BJ (cell line): ENCODE data around the gene LIMD2. TPM values are rescaled to one million over a fixed set of nuclear protein-coding genes. Genes with fewer than 3 reads are reported as not detected.

Experiments
- CTCF ChIA-PET: fragments of 350-600 bp; formaldehyde crosslinking; extraction: SDS; loops from one replicate; lab custom pipeline; 2021; ENCODE audit warnings: antibody characterized with exemption, inconsistent platforms; lab: Yijun Ruan, JAX
- POLR2A ChIA-PET: fragments of 300-600 bp; sonication (Branson Sonifier 250); formaldehyde crosslinking; extraction: SDS; loops from one replicate; lab custom pipeline; 2021; ENCODE audit warnings: antibody characterized with exemption; lab: Charles Lee
- DNase-seq: peaks from one replicate; pipeline ENCODE4 v3.0.0-alpha.2; 2011; ENCODE audit warnings: low read depth
- H3K27me3 ChIP-seq: 2 replicates; pipeline ENCODE4 v1.6.0; 2011; ENCODE audit warnings: low read length; ENCODE audit not compliant: control insufficient read depth, insufficient read depth
- H3K36me3 ChIP-seq: 2 replicates; pipeline ENCODE4 v1.5.1; 2011; ENCODE audit warnings: low read length; ENCODE audit not compliant: control insufficient read depth, insufficient read depth
- H3K4me3 ChIP-seq: 2 replicates; pipeline ENCODE4 v1.5.1; 2011; ENCODE audit warnings: low read depth, mild to moderate bottlenecking, control low read depth, low read length
- CTCF ChIP-seq: IDR thresholded peaks from 2 replicates; pipeline ENCODE4 v1.5.1; 2011; ENCODE audit warnings: low read depth, mild to moderate bottlenecking, control low read depth, inconsistent platforms, low read length, moderate library complexity; ENCODE audit not compliant: insufficient read depth
- polyA plus RNA-seq: library from polyadenylated mRNA; depleted of rRNA; stranded (reverse); fragments of >200 nt; gene quantifications from 2 replicates; pipeline ENCODE4 v1.2.3, GENCODE V29; 2011

LIMD2 gene
- polyA plus RNA-seq, 1 experiment = 13.8 TPM

- ChIA-PET POLR2A (no interaction called here), CTCF (interaction anchor here (0.8 to 1.8 kb wide), 6 partner anchors 10 to 38 kb away, joined by 3 to 6 read pairs (median 4); no protein-coding TSS in a partner anchor)
- no peak for DNase-seq
- Histone ChIP-seq H3K36me3 (peaks cover 4% of the 10 kb centered on the region), H3K4me3 (no peak overlapping the region), H3K27me3 (no peaks in the 10 kb centered on the region)
- no peak for TF ChIP-seq CTCF
Observed at GRCh38 chr17:63675607-63676546, 24.0 kb downstream of the LIMD2 start.

- Histone ChIP-seq H3K27me3 (no peaks in the 10 kb centered on the region), H3K4me3 (no peak overlapping the region), H3K36me3 (peaks cover 4% of the 10 kb centered on the region)
- POLR2A ChIA-PET = no interaction called here
- CTCF ChIA-PET = interaction anchor here (0.9 to 1.8 kb wide), 5 partner anchors 9 to 22 kb away, joined by 3 to 6 read pairs (median 3); no protein-coding TSS in a partner anchor
- DNase-seq = no peak
- no peak for TF ChIP-seq CTCF
Observed at GRCh38 chr17:63675231-63675606, 24.7 kb downstream of the LIMD2 start.

- no peak overlapping the region for H3K4me3 ChIP-seq
- no peaks in the 10 kb centered on the region for H3K27me3 ChIP-seq
- CTCF ChIA-PET = no interaction called here
- no peak for DNase-seq
- POLR2A ChIA-PET = no interaction called here
- no peaks in the 10 kb centered on the region; the same call in 1 of the 2 replicates for H3K36me3 ChIP-seq
- TF ChIP-seq CTCF = no peak
Observed at GRCh38 chr17:63672856-63673255, 27.1 kb downstream of the LIMD2 start.

GRCh38 chr17:63665527-63666214, 34.3 kb downstream of the LIMD2 start:
- peaks cover 2% of the 10 kb centered on the region for H3K36me3 ChIP-seq
- H3K27me3 ChIP-seq = no peaks in the 10 kb centered on the region
- no peak overlapping the region for H3K4me3 ChIP-seq
- no peak for DNase-seq
- ChIA-PET POLR2A (no interaction called here), CTCF (interaction anchor here (0.9 to 1.5 kb wide), 3 partner anchors 9 to 240 kb away, joined by 3 to 4 read pairs (median 3); no protein-coding TSS in a partner anchor)
- TF ChIP-seq CTCF = no peak

- H3K36me3 ChIP-seq = peaks cover 5% of the 10 kb centered on the region; the same call in 1 of the 2 replicates
- TF ChIP-seq CTCF = no peak
- DNase-seq = no peak
- no peaks in the 10 kb centered on the region for H3K27me3 ChIP-seq
- H3K4me3 ChIP-seq = no peak overlapping the region
- ChIA-PET CTCF (no interaction called here), POLR2A (no interaction called here)
Observed at GRCh38 chr17:63659850-63660249, 40.1 kb downstream of the LIMD2 start.
